Breast epithelium (tissue), 4 donors: ENCODE data around the gene HTR6. TPM values are rescaled to one million over a fixed set of nuclear protein-coding genes. Genes with fewer than 3 reads are reported as not detected.

Source experiments
- DNase-seq, 2 donors: peaks; one replicate each; pipeline ENCODE4 v3.0.0-alpha.2; 2019; ENCODE audit warnings: low spot score in 2 of 2
- H3K27ac ChIP-seq, 2 donors: fragments of 200-600 bp; sonication (generic) in 1 of 2; one replicate each; pipeline ENCODE4 v1.5.1; 2016 to 2019; ENCODE audit warnings: mild to moderate bottlenecking in 1 of 2
- H3K27me3 ChIP-seq, 2 donors: fragments of 200-600 bp; sonication (generic) in 1 of 2; one replicate each; pipeline versions ENCODE4 v1.5.1 to v1.6.0; 2017 to 2019; ENCODE audit warnings: control low read depth in 1 of 2, mild to moderate bottlenecking in 1 of 2
- H3K36me3 ChIP-seq: fragments of 200-600 bp; one replicate; pipeline ENCODE4 v1.5.1; 2019
- H3K4me1 ChIP-seq, 2 donors: fragments of 200-600 bp; sonication (generic); one replicate each; pipeline ENCODE4 v1.5.1; 2016 to 2019; ENCODE audit warnings: control low read depth in 1 of 2
- H3K4me3 ChIP-seq, 3 donors: fragments of 200-600 bp; sonication (generic); 1 replicate in 2 of 3; 2 replicates in 1 of 3; pipeline ENCODE4 v1.5.1; 2016 to 2019; ENCODE audit warnings: mild to moderate bottlenecking in 3 of 3, moderate library complexity in 2 of 3
- H3K9me3 ChIP-seq, 2 donors: fragments of 200-600 bp; sonication (generic) in 1 of 2; one replicate each; pipeline ENCODE4 v1.5.1; 2016 to 2019; ENCODE audit warnings: control low read depth in 1 of 2
- POLR2A ChIP-seq: fragments of 450-650 bp; IDR thresholded peaks from one replicate; pipeline ENCODE4 v1.6.1; 2016; ENCODE audit warnings: antibody characterized with exemption, mild to moderate bottlenecking, moderate library complexity
- POLR2AphosphoS5 ChIP-seq, 3 donors: sonication (generic); formaldehyde crosslinking; IDR thresholded peaks; one replicate each; pipeline ENCODE4 v1.6.1; 2017; ENCODE audit warnings: antibody characterized with exemption in 3 of 3
- intact Hi-C: fragments of 100-400 bp; cut with DNase I; formaldehyde crosslinking; loops from one replicate; pipeline ENCODE4 v1.15.1; 2023; ENCODE audit warnings: low total_unique reads
- total RNA-seq, 3 donors: library from RNA; depleted of rRNA; stranded (reverse); fragments of >200 nt; gene quantifications; one replicate each; pipeline ENCODE4 v1.1.0, GENCODE V29; 2016
- TF ChIP-seq, protein P1 (sequence below), 3 donors: fragments of 450-650 bp; IDR thresholded peaks; one replicate each; pipeline ENCODE4 v1.5.1; 2016 to 2017; ENCODE audit warnings: antibody characterized with exemption in 3 of 3, mild to moderate bottlenecking in 3 of 3, moderate library complexity in 3 of 3

HTR6 gene
- total RNA-seq, 3 donors from 2014 or later = not detected

DNA sequence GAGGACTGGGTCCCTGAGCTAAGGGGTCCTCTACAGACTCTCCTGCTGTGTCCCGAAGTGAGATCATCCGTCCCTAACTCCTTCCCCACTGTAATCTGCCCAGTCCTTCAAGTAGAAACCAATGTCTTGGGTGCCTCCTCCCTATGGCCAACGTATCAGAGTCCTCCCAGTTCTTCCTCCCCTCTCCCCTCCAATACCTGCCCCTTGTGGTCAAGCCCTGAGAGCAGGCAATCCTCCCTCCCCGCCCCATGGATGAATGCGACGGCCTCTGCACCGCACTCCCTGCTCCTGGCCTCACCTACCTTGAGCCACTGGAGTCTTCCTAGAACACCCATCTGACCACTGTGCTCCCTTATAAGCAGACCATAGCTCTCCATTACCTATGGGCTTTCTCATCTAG lies 31.1 kb downstream of the HTR6 start:
- H3K27ac ChIP-seq = no peak overlapping the region
- H3K4me3 ChIP-seq = no peak overlapping the region
- intact Hi-C loops = no loop called here
- no peaks in the 10 kb centered on the region for H3K9me3 ChIP-seq
- TF ChIP-seq POLR2AphosphoS5 (IDR thresholded peaks at IDR 0.05) = no peak
- no peak for TF ChIP-seq POLR2A
- TF ChIP-seq, protein P1, sequence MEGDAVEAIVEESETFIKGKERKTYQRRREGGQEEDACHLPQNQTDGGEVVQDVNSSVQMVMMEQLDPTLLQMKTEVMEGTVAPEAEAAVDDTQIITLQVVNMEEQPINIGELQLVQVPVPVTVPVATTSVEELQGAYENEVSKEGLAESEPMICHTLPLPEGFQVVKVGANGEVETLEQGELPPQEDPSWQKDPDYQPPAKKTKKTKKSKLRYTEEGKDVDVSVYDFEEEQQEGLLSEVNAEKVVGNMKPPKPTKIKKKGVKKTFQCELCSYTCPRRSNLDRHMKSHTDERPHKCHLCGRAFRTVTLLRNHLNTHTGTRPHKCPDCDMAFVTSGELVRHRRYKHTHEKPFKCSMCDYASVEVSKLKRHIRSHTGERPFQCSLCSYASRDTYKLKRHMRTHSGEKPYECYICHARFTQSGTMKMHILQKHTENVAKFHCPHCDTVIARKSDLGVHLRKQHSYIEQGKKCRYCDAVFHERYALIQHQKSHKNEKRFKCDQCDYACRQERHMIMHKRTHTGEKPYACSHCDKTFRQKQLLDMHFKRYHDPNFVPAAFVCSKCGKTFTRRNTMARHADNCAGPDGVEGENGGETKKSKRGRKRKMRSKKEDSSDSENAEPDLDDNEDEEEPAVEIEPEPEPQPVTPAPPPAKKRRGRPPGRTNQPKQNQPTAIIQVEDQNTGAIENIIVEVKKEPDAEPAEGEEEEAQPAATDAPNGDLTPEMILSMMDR (IDR thresholded peaks at IDR 0.05) = no peak
- H3K27me3 ChIP-seq = no peaks in the 10 kb centered on the region
- DNase-seq = no peak
- H3K4me1 ChIP-seq = no peaks in the 10 kb centered on the region
- no peaks in the 10 kb centered on the region for H3K36me3 ChIP-seq

DNA sequence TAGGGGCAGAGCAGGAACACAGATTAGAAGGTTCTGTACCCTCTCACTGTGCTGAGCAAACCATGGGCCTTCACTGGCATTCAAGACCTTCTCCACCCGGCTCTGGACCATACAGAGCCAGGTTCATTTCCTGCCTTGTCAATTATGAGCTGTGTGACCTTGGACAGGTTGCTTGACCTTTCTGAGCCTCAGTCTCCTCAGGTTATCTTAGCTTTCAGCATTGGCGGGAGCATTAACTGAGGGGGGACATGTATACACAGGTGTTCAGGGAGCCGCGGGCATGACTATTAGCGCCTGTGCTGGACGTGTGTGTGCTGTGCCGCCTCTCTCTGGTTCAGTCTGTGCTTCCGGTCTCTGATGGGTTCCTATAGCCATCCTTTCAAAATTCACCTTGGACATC lies 32.1 kb downstream of the HTR6 start:
- no peak overlapping the region for H3K27ac ChIP-seq
- no peak overlapping the region for H3K4me3 ChIP-seq
- no peaks in the 10 kb centered on the region for H3K4me1 ChIP-seq
- no peaks in the 10 kb centered on the region for H3K27me3 ChIP-seq
- H3K36me3 ChIP-seq = no peaks in the 10 kb centered on the region
- TF ChIP-seq, protein P1 (IDR thresholded peaks at IDR 0.05) = no peak
- no peak for TF ChIP-seq POLR2AphosphoS5 (IDR thresholded peaks at IDR 0.05)
- TF ChIP-seq POLR2A = no peak
- intact Hi-C loops = no loop called here
- DNase-seq = no peak
- H3K9me3 ChIP-seq = no peaks in the 10 kb centered on the region

DNA sequence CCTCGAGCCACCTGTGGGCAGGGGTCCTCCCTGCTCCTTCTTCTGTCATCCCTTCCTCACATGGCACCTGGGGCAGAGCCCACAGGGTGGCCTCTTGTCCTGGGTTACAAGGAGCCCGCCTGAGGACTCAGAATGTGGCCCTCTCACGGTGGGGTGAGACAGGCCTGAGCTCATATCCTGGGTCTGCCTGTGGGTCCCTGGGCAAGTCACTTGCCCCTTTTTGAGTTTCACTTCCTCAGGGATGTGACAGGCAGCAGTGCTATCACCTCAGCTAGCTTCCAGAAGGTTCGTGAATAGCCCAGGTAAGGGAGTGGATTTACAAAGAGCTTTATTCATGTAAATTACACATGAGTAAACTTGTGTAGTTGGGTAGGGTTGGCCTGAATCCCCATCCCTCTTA lies 33.5 kb downstream of the HTR6 start:
- intact Hi-C loops = no loop called here
- Histone ChIP-seq H3K4me1 (no peaks in the 10 kb centered on the region), H3K27ac (no peak overlapping the region), H3K27me3 (no peaks in the 10 kb centered on the region), H3K4me3 (no peak overlapping the region), H3K36me3 (no peaks in the 10 kb centered on the region), H3K9me3 (no peaks in the 10 kb centered on the region)
- TF ChIP-seq POLR2AphosphoS5 (IDR thresholded peaks at IDR 0.05) = no peak
- TF ChIP-seq, protein P1 (IDR thresholded peaks at IDR 0.05) = no peak
- TF ChIP-seq POLR2A = no peak
- no peak for DNase-seq

DNA sequence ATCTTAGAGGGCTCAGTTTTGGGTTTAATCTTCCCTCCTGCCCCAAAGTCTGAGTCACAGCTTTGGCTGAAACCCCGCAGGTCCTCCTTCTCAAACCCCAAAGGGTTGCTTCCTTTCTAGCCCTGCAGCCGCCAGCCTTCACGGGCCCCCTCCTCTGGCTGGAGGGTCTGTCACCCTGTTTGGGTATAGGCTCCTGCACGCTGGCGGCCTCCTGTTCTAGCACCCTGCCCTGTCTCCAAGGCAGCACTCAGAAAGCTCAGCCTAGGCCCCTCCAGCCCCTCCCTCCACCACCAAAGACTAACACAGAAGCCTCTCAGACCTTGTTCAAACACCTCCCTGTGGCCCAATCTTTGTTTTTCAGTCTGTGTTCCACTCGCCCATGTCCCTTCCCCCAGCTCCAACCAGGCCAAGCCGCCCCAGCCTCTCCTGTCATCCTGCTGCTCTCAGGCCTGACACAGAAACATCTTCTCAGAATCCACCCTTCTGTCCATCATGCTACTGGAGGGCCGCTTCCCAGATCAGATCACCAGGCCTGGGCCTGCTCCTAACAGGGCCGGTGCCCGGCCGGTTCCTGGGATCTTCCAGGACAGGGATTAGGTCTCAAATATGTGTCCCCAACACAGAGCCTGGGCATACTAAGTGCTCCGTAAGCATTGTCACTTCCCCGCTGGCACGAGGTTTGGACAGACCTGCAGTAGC lies 35.6 kb downstream of the HTR6 start:
- intact Hi-C loops = no loop called here
- Histone ChIP-seq H3K36me3 (no peaks in the 10 kb centered on the region), H3K9me3 (no peaks in the 10 kb centered on the region), H3K4me1 (peaks cover 0 to 4% of the 10 kb centered on the region in 2 donors), H3K4me3 (no peak overlapping the region), H3K27me3 (no peaks in the 10 kb centered on the region), H3K27ac (no peak overlapping the region)
- no peak for DNase-seq
- TF ChIP-seq, protein P1 (IDR thresholded peaks at IDR 0.05) = no peak
- no peak for TF ChIP-seq POLR2AphosphoS5 (IDR thresholded peaks at IDR 0.05)
- no peak for TF ChIP-seq POLR2A

DNA sequence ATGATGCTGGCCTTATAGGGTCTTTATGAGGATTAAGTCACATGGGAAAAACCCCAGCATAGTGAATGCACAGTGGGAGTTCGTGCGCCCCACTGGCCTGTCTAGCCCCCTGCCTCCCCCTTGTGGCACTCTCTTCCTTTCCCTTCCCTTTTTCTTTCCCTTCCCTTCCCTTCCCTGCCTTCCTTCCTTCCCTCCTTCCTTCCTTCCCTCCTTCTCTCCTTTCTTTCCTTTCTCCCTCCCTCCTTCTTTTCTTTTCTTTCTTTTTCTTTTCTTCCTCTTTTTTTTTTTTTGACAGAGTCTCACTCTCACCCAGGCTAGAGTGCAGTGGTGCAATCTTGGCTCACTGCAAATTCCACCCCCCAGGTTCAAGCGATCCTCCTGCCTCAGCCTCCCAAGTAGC lies 38.6 kb downstream of the HTR6 start:
- no peaks in the 10 kb centered on the region for H3K27me3 ChIP-seq
- TF ChIP-seq, protein P1 (IDR thresholded peaks at IDR 0.05) = no peak
- TF ChIP-seq POLR2AphosphoS5 (IDR thresholded peaks at IDR 0.05) (no peak), POLR2A (no peak)
- peaks cover 0 to 4% of the 10 kb centered on the region in 2 donors for H3K4me1 ChIP-seq
- no peak overlapping the region for H3K27ac ChIP-seq
- intact Hi-C loops = no loop called here
- no peaks in the 10 kb centered on the region for H3K9me3 ChIP-seq
- no peaks in the 10 kb centered on the region for H3K36me3 ChIP-seq
- no peak for DNase-seq
- no peak overlapping the region for H3K4me3 ChIP-seq
